Right lobe of liver (tissue), 4 donors: ENCODE results near the gene GATB.

Experiments
- CTCF ChIP-seq, 4 donors: fragments of 200-600 bp in 3 of 4; fragments of 450-650 bp in 1 of 4; IDR thresholded peaks; one replicate each; pipeline versions ENCODE4 v1.5.1 to v1.8.0; 2016 to 2022; ENCODE audit warnings: antibody characterized with exemption in 4 of 4, mild to moderate bottlenecking in 2 of 4
- POLR2A ChIP-seq: fragments of 450-650 bp; IDR thresholded peaks from one replicate; pipeline ENCODE4 v1.6.1; 2017; ENCODE audit warnings: antibody characterized with exemption, mild to moderate bottlenecking
- donor health status: DM: no; HTN: no; CAD: no.
- donor health status: DM: no; HTN: no; CAD: no.
- donor health status: DM: no; HTN: yes; CAD: no.

GRCh38 chr4:151797853-151798252 lies 37.0 kb upstream of the GATB start:
- no peak for TF ChIP-seq CTCF (IDR thresholded peaks at IDR 0.05)
- TF ChIP-seq POLR2A: no peak
